Measurements from ENCODE around the gene TSR1.

DNA sequence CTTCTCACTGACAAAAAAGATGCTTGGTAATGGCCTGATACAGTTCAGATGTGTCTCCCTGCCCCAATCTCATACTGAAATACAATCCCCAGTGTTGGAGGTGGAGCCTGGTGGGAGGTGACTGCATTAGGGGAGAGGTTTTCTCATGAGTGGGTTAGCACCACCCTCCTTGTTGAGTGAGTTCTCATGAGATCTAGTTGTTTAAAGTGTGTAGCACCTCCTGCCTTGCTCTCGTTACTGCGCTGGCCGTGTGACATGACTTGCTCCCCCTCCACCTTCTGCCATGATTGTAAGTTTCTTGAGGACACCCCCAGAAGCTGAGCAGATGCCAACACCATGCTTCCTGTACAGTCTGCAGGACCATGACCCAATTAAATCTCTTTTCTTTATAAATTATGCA is 5.0 kb downstream of the TSR1 start:
- no peak for TF ChIP-seq EZH2phosphoT487 (IDR thresholded peaks at IDR 0.05; ENCODE audit: borderline replicate concordance, low read length)
- TF ChIP-seq, protein P1, sequence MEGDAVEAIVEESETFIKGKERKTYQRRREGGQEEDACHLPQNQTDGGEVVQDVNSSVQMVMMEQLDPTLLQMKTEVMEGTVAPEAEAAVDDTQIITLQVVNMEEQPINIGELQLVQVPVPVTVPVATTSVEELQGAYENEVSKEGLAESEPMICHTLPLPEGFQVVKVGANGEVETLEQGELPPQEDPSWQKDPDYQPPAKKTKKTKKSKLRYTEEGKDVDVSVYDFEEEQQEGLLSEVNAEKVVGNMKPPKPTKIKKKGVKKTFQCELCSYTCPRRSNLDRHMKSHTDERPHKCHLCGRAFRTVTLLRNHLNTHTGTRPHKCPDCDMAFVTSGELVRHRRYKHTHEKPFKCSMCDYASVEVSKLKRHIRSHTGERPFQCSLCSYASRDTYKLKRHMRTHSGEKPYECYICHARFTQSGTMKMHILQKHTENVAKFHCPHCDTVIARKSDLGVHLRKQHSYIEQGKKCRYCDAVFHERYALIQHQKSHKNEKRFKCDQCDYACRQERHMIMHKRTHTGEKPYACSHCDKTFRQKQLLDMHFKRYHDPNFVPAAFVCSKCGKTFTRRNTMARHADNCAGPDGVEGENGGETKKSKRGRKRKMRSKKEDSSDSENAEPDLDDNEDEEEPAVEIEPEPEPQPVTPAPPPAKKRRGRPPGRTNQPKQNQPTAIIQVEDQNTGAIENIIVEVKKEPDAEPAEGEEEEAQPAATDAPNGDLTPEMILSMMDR (conservative IDR thresholded peaks at IDR 0.05; ENCODE audit: low read depth, low read length): no peak

Data from PC-3 (cell line).